Endothelial cell of umbilical vein (primary cell): ENCODE data around the gene MROH7. TPM values are rescaled to one million over a fixed set of nuclear protein-coding genes. Genes with fewer than 3 reads are reported as not detected.

Source experiments
- BruUV-seq: library from RNA; stranded (reverse); fragments of 400-500 nt; replicated peaks from 2 replicates; lab custom pipeline; 2021; lab: Mats Ljungman, UMichigan
- CTCF ChIA-PET: fragments of 300-600, 350-600 bp; sonication (Branson Sonifier 250); formaldehyde crosslinking; loops from one replicate; lab custom pipeline; 2021; ENCODE audit warnings: antibody characterized with exemption, inconsistent platforms; lab: Charles Lee
- POLR2A ChIA-PET: fragments of 300-600, 350-600 bp; sonication (Branson Sonifier 250); formaldehyde crosslinking; loops from one replicate; lab custom pipeline; 2021; ENCODE audit warnings: antibody characterized with exemption, inconsistent platforms; lab: Charles Lee
- DNase-seq: peaks from one replicate; pipeline ENCODE4 v3.0.0-alpha.2; 2011; ENCODE audit warnings: low read depth, low spot score
- FAIRE-seq: peaks from 2 replicates; lab custom pipeline; 2011; peaks lifted over from hg19 to GRCh38; lab: Jason Lieb, UNC
- H2AFZ ChIP-seq: 2 replicates; pipeline ENCODE4 v1.6.0; 2012; ENCODE audit warnings: low read depth, low read length, control low read depth, inconsistent platforms
- H3K27ac ChIP-seq: 2 replicates; pipeline ENCODE4 v1.5.1; 2011; ENCODE audit warnings: low read depth, mild to moderate bottlenecking, control low read depth, low read length, moderate library complexity; ENCODE audit not compliant: insufficient read depth
- H3K27me3 ChIP-seq, 2 experiments: 2 replicates each; pipeline versions ENCODE4 v1.6.0 to v1.6.1; 2011; ENCODE audit warnings: low read length in 2 of 2, mixed read lengths in 1 of 2; ENCODE audit not compliant: control insufficient read depth in 2 of 2, insufficient read depth in 2 of 2
- H3K36me3 ChIP-seq, 2 experiments: 2 replicates in 1 of 2; 3 replicates in 1 of 2; pipeline ENCODE4 v1.5.1; 2011; ENCODE audit warnings: low read length in 2 of 2, mild to moderate bottlenecking in 1 of 2, moderate library complexity in 1 of 2; ENCODE audit not compliant: control insufficient read depth in 2 of 2, insufficient read depth in 2 of 2; ENCODE audit errors: extremely low read depth in 1 of 2
- H3K4me1 ChIP-seq: 3 replicates; pipeline ENCODE4 v1.5.1; 2011; ENCODE audit warnings: mild to moderate bottlenecking, low read length; ENCODE audit not compliant: control insufficient read depth, insufficient read depth; ENCODE audit errors: extremely low read depth
- H3K4me2 ChIP-seq: 2 replicates; pipeline ENCODE4 v1.6.1; 2011; ENCODE audit warnings: low read length, control low read depth, mixed read lengths; ENCODE audit not compliant: insufficient read depth
- H3K4me3 ChIP-seq, 3 experiments: fragments of 200-600 bp in 1 of 3; sonication (generic), shearing (Covaris generic) in 1 of 3; replicated peaks in 1 of 3; 2 replicates each; pipeline ENCODE4 v1.5.1; 2011 to 2016; ENCODE audit warnings: control low read depth in 3 of 3, low read length in 3 of 3, mild to moderate bottlenecking in 2 of 3, inconsistent platforms in 1 of 3, low read depth in 1 of 3, moderate library complexity in 1 of 3; ENCODE audit not compliant: insufficient read depth in 1 of 3
- H3K79me2 ChIP-seq: 2 replicates; pipeline ENCODE4 v1.6.0; 2012; ENCODE audit warnings: low read length, inconsistent platforms; ENCODE audit not compliant: control insufficient read depth, insufficient read depth
- H3K9ac ChIP-seq: replicated peaks from 2 replicates; pipeline ENCODE3; 2011; ENCODE audit warnings: low read length, control low read depth; ENCODE audit not compliant: insufficient read depth; ENCODE audit errors: extremely low read depth
- H3K9me1 ChIP-seq: replicated peaks from 3 replicates; pipeline ENCODE4 v1.6.0; 2011; ENCODE audit warnings: mild to moderate bottlenecking, low read length; ENCODE audit not compliant: control insufficient read depth, insufficient read depth; ENCODE audit errors: extremely low read depth
- H3K9me3 ChIP-seq: replicated peaks from 2 replicates; pipeline ENCODE4 v1.5.1; 2012; ENCODE audit warnings: low read length, inconsistent platforms; ENCODE audit not compliant: control insufficient read depth, insufficient read depth
- H4K20me1 ChIP-seq: replicated peaks from 2 replicates; pipeline ENCODE3; 2011; ENCODE audit warnings: mild to moderate bottlenecking, low read length; ENCODE audit not compliant: control insufficient read depth, insufficient read depth; ENCODE audit errors: extremely low read depth
- CTCF ChIP-seq, 2 donors: IDR thresholded peaks; 1 replicate in 1 of 2; 2 replicates in 1 of 2; pipeline ENCODE4 v1.5.1; 2011; ENCODE audit warnings: low read length in 2 of 2, mild to moderate bottlenecking in 2 of 2, moderate library complexity in 2 of 2, control low read depth in 1 of 2, inconsistent platforms in 1 of 2, low read depth in 1 of 2; ENCODE audit not compliant: insufficient read depth in 1 of 2; ENCODE audit errors: extremely low read depth in 1 of 2
- EZH2 ChIP-seq: IDR thresholded peaks from 2 replicates; pipeline ENCODE4 v1.6.1; 2012; ENCODE audit warnings: borderline replicate concordance, low read depth, mild to moderate bottlenecking, moderate library complexity, low read length, inconsistent platforms; ENCODE audit not compliant: severe bottlenecking
- FOS ChIP-seq: IDR thresholded peaks from 2 replicates; pipeline ENCODE4 v1.6.1; 2011; ENCODE audit warnings: mild to moderate bottlenecking, low read length, moderate library complexity, borderline replicate concordance; ENCODE audit not compliant: insufficient read depth
- GATA2 ChIP-seq: IDR thresholded peaks from 2 replicates; pipeline ENCODE4 v1.7.0; 2011; ENCODE audit warnings: low read depth, mild to moderate bottlenecking, moderate library complexity, mixed read lengths, low read length; ENCODE audit not compliant: insufficient read length, insufficient read depth
- JUN ChIP-seq: IDR thresholded peaks from 2 replicates; pipeline ENCODE4 v1.6.1; 2011; ENCODE audit warnings: borderline replicate concordance, low read depth; ENCODE audit not compliant: insufficient read length, insufficient read depth
- MAX ChIP-seq: IDR thresholded peaks from 2 replicates; pipeline ENCODE4 v1.6.1; 2011; ENCODE audit not compliant: insufficient read depth, insufficient read length
- MYC ChIP-seq: IDR thresholded peaks from one replicate; pipeline ENCODE4 v1.6.1; 2011; ENCODE audit warnings: mild to moderate bottlenecking, low read depth, low read length
- POLR2A ChIP-seq: IDR thresholded peaks from 2 replicates; pipeline ENCODE4 v1.6.1; 2012; ENCODE audit warnings: low read depth, mild to moderate bottlenecking, control low read depth, low read length
- POLR2AphosphoS5 ChIP-seq: IDR thresholded peaks from 2 replicates; pipeline ENCODE4 v1.6.1; 2012; ENCODE audit warnings: low read depth, mild to moderate bottlenecking, control low read depth, low read length, moderate library complexity; ENCODE audit not compliant: insufficient read depth
- dilution Hi-C: fragments of 300-500 bp; cut with MboI; formaldehyde crosslinking; loops from one replicate; pipeline ENCODE4 v1.15.0; 2019; ENCODE audit warnings: low sequenced_read_pairs; ENCODE audit not compliant: extremely low pct_ligation_motif_present
- intact Hi-C: fragments of 100-400 bp; cut with micrococcal nuclease; formaldehyde crosslinking; loops from one replicate; pipeline ENCODE4 v1.10.0; 2022
- polyA plus RNA-seq, 4 experiments: library from polyadenylated mRNA; depleted of rRNA in 3 of 4; stranded (reverse) in 3 of 4; unstranded in 1 of 4; fragments of >200 nt; gene quantifications; 2 replicates each; pipeline versions ENCODE4 v1.2.1 to v1.2.3, GENCODE V29; 2011 to 2012; ENCODE audit warnings: missing spikeins in 1 of 4
- total RNA-seq: library from RNA; stranded (reverse); gene quantifications from 2 replicates; pipeline ENCODE4 v1.2.3, GENCODE V29; 2021

The MROH7 gene
- total and polyA plus RNA-seq, 2 donors (not counting 3 experiments of a cell fraction or from before 2014, with no cell fraction given), result 0.06 to 0.24 TPM

GRCh38 chr1:54609301-54609921, 32.2 kb upstream of the MROH7 start:
- Histone ChIP-seq H3K4me2 (no peak overlapping the region), H3K27me3 (no peaks in the 10 kb centered on the region), H3K27ac (no peak overlapping the region), H3K79me2 (no peaks in the 10 kb centered on the region), H4K20me1 (no peaks in the 10 kb centered on the region), H3K4me1 (peaks cover 3% of the 10 kb centered on the region), H2AFZ (no peak overlapping the region), H3K4me3 (no peak overlapping the region), H3K9me3 (no peaks in the 10 kb centered on the region), H3K9me1 (no peaks in the 10 kb centered on the region), H3K36me3 (no peaks in the 10 kb centered on the region), H3K9ac (no peak overlapping the region)
- CTCF ChIA-PET, result no interaction called here
- DNase-seq (no peak), FAIRE-seq (no peak)
- POLR2A ChIA-PET, result no interaction called here
- no TSS peak for BruUV-seq
- TF ChIP-seq JUN (no peak), MAX (no peak), POLR2AphosphoS5 (no peak), POLR2A (no peak), CTCF (IDR thresholded peaks at IDR 0.05; ENCODE audit: extremely low read depth in 1 of 2, insufficient read depth in 1 of 2, low read depth in 1 of 2, low read length in 2 of 2) (no peak), GATA2 (no peak), FOS (no peak), EZH2 (no peak), MYC (no peak)
- dilution Hi-C loops, result no loop called here
- intact Hi-C loops, result no loop called here
